GM15510 (cell line): ENCODE results near the gene PTRHD1.

ENCODE experiments used
- POLR2A ChIP-seq: IDR thresholded peaks from 3 replicates; pipeline ENCODE4 v1.6.1; 2011; ENCODE audit warnings: borderline replicate concordance; ENCODE audit not compliant: insufficient read length; ENCODE audit errors: extremely low read depth

PTRHD1 gene

DNA sequence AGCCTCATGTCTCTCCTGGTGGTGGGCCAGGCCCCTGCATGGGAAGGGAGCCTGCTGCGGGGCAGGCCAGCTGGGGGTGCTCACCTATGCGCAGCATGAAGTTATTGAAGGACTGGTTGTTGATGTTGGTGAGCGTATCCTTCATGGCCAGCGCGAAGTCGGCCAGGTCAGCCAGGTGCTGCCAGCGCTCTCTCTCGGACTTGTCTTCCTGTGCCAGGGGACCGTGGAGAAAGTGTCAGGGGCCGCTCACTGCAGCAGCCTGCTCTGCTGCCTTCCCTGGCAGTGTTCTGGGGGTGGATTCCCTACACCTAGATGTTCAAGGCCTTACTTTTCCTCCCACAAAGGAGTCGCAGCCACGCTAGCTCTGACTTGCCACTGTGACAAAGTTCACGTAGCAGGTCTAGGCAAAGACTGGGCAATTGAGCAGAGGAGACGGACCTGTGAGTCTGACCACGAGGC, 28.3 kb upstream of the PTRHD1 start:
- TF ChIP-seq POLR2A: no peak

DNA sequence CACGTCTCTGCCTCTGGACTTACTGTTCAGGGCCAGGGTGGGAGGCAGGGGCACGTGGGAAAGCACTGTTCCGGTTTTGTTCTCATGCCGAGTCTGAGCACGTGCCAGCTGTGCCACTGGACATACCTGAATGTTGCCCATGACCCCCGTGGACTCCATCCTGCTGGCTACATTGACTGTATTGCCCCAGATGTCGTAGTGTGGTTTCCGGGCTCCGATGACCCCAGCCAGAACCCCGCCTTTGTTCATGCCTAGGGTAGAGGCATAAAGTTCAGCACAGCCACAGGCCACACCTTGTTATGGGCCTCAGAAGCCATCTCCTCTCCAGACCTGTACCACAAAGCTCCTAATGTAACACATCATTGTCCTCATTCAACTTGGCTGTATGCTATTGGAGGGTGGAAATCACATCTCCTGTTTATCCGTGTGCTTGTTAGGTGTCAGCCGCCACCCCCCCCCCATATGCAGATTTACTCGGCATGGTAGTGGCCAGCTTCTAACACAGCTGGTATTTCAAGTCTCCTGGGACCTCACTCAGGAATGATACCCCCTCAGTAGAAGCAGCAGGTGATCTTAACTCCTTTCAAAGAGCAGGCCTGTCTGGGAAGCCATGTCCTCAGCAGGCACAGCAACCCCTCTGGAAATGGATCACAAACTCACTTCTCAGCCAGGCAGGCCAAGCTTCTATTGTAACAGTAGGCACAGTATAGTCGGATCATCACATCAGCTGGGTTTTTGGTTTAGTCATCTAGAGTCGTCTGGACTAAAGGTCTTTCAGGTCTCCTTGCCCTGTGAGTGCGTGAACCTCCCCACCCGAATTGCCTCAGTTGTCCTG, 27.6 kb upstream of the PTRHD1 start:
- no peak for TF ChIP-seq POLR2A

DNA sequence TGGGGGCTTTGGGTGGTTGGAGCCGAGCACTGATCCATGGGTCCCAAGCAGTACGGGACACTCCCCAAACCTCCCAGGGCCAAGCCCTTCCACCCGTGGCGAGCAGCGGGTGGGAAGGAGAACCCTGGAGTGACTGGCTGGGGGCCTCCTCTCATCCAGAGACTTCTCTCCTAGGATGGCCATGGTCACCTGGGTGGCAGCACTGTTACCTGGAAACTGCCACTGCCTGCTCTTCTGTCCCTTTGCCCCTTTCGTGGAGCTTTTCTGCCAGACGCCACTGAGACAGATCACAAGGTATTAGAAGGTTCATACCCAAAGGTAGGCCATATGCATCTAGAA, 27.0 kb upstream of the PTRHD1 start:
- no peak for TF ChIP-seq POLR2A

DNA sequence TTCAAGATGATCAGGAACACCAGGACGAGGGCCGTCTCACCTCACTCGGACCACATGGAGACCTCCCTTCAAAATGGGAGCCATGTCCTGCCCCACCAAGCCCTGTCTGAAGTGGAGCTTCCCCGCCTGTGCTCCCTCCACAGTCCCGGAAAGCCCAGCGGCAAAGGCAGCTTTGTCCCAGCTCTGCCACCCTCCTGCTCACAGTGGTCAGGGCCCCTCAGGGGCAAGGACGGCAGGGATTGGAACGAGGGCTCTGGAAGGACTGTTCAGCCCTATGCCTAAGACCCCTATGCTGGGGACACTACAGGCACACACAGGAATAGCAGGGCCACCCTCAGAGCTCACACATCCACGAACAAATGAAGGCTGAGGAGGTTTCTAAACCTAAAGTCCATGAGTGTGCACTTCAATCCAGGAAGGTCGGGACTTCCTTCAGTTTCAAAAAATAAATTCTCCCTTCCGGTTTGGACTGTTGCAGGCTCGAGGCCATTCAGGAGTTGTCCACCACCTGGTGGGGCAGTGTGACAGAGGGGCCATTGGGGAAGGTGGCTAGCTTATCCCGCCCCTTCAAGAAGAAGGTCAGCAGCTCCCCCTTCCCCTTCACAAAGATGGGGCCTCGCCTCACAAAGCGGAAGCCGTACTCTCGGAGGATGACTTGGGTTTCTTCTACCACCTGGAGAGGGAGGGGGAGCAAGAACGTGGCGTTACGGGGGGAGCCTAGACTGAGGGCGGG, 26.4 kb upstream of the PTRHD1 start:
- no peak for TF ChIP-seq POLR2A

DNA sequence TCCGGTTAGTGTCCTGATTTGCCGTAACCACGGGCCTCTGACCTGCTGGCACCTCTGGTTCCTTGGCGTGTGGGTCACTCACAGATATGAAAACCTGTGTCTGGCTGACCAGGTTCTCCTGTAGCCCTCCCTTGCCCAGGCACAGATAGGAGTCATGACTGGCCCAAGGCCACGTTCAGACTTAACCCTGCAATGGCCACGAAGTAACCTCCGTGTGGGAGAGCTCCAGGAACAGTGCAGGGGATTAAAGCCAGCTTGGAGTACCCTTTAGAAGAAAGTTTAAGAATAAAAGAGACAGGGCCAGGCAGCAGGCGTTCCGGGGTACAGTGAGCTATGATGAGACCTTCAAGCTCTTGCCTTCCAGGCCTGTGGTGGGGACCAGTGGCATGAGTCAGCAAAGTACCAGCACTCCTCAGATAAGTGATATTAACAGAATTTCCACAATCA, 25.6 kb upstream of the PTRHD1 start:
- TF ChIP-seq POLR2A: no peak

DNA sequence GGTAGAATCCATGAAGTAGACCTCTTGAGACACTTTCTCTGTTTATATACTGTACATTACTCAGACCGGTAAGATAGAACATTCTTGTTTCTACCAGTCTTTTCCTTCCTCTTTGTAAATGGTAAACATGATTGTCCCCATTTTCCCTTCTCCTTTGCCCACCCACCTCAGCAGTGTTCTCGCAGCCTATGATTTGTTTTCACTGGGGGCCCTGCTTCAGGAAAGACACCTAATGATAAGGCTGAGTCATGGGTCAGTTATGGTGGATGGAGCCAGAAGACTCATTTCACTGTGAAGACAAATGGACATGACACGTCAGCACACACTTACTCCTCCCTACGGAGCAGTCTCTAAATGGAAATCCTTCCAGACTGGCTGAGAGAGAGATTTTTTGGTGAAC, 23.7 kb upstream of the PTRHD1 start:
- TF ChIP-seq POLR2A: no peak

DNA sequence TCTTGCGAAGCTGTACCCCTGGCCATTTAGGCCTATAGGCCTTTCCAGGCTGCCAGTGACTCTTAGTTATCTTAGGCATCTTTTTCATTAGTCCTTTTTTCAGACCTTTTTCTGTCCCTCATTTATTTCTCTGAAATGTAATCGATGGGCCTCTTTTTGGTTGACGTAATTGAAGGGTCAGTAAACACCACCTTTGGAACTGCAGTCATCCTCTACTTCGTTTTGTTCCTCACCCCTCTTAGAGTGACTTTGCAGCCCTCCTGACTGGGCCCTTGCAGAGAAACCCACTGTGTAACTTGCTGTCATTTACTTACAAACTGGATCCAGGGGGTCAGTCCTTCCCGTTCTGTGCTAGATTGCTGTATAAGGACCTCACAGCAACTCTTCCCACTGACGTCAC, 23.2 kb upstream of the PTRHD1 start:
- no peak for TF ChIP-seq POLR2A

DNA sequence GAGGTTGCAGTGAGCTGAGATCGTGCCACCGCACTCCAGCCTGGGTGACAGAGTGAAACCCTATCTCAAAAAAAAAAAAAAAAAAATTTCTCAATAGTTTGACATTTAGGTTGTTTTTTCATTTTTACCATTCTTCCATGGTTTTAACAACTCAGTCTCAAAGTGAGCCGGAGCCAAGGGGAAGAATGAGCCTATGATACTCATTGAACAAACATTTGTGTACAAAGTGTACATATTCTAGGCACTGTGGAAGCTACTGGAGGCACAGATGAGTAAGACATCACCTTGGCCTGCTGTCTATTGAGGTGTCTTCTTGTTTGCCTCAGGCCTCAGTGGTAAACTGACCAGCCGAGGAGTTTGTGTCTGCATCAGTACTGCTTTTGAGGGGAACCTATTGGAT, 22.0 kb upstream of the PTRHD1 start:
- TF ChIP-seq POLR2A: no peak

DNA sequence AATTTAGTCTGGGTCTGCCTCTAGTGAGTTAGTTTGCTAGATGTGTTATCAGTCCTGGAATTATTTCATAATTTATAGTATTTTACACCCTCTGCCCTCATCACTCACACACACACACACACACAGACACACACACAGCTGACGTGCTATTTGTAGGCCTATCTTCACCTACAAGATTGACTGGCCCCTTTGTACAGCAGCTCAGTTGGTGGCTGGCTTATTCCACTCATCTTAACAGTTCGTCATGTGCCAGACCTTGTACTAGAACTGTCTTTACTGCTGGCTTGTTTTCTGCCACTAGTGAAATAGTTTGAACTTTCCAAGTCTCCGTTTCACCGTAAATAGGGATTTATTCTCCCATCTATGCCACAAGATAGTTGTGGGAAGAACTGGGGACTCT, 21.3 kb upstream of the PTRHD1 start:
- TF ChIP-seq POLR2A: no peak

DNA sequence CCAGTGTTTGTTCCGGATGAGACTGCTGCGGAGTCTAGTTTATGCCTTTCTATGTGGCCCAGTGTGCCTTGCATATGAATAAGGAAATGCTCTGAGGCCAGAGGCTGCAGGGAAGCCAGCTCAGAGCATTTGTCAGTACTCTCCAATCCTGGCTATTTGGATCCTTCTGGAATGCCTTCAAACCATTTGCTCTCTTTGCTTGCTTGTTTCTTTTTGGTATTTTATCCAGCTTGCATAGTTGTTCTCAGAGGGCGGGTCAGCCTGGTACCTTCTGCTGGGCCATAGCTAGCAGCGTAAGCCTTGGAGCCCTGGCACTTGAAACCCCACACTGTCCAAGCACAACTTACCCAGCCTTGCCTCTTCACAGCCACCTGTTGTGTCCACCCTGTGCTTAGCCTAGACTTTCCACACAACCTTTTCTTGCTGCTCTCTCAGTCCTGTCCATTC, 20.5 kb upstream of the PTRHD1 start:
- no peak for TF ChIP-seq POLR2A

DNA sequence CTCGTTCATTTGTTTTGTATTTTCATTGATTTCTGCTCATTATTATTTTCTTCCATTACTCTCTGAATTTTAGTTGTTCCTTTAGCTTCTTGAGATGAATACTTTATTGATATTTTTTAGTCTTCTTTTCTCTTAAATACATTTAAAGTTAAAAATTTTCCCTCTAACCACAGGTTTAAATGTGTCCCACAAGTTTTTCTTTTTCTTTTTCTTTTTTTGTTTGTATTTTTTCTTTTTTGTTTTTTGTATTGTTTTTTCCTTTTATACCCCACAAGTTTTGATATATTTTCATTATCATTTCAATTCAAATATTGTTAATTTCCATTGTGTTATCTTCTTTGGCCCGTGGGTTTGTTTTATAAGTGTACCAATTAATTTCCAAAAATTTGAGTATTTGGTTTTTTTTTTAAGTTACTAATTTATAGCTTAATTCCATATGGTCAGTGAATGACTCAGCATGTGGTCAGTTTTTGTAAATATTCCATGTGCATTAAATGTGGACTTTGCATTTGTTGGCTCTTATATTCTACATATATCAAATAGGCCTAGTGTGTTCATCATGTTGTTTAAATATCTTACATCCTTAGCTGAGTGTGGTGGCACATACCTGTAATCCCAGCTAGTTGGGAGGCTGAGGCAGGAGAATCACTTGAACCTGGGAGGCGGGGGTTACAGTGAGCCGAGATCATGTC, 16.3 kb upstream of the PTRHD1 start:
- no peak for TF ChIP-seq POLR2A

DNA sequence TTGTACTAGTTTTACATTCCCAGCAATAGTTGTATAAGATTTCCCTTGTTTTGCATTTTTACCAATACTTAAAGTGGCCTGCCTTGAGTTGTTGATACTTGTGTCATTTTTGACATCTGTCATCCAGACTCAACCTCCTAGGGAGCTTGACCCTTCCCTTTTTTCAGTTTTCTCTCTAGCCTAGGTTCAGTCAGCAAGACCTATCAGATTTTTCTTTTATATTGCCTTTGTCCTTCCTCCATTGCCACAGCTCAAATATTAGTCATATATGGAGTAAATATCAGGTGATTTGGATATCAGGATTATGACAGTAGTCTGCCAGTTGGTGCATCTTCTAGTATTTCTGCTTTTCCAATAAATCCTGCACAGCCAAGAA, 13.5 kb upstream of the PTRHD1 start:
- TF ChIP-seq POLR2A: no peak

DNA sequence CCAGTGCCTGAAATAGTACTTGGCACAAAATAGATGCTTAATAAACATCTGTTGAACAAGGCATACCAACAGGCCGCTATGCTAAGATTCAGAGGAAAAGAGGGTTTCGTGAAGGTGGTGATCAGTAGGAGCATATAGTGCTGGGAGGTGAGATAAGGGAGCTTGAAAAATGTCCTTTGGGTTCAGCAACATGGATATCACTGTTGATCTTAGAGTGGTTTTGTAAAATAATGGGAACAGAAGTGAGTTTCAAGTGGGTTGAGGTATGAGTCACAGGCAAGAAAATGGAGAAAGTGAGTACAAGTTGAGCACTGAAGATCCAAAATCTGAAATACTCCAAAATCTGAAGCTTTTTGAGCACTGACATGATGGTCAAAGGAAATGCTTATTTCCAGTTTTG, 4.5 kb upstream of the PTRHD1 start:
- no peak for TF ChIP-seq POLR2A

DNA sequence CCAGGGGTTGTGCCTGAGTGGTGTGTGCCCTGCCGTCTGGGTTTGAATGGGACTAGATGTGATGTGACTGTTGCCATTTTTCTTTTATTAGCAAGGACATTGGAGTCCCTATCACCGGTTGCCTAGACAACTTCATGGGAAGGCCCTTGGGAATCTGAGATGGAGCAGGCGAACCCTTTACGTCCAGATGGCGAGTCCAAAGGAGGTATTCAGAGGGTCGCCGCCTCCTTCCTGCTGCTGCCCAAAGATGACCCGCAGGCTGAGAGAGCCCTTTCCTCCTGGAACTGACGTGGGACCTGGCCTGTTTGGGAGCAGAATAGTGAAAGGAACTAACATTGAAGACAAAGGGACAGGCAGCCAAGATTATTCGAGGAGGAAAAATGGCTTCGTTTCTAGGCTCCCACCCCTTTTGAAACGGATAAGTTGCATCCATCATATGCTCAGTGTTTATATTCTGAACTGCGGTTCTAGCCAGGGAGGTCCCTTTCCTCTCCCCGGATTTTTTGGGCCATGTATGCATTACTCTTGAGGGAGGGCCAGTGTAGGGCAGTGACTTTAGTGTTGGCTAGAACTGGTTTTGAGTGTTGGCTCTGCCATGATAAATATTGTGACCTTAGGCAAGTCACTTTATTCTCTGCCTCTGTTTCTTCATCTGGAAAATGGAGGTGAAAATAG, 707 bp upstream of the PTRHD1 start:
- TF ChIP-seq POLR2A: no peak

DNA sequence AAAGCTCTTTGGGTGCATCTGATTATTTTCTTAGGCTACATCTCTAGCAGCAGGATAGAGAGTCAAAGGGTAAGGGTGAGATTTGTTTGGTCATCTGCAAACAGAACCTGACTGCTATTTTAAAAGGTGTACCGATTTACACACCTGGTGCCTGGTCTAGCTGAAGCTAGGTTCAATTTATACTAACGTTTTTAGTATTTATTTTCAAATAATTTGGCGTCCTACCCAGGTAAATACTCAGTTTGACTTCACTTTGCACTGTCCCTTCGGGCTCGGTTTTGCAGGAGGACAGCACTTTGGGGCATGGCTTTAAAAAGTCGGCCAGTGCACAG, 683 bp downstream of the PTRHD1 start:
- no peak for TF ChIP-seq POLR2A
